Measurements from ENCODE around the gene IPO13.
A peak's percentile ranks its signal among the peaks of the same experiment; 100 is the strongest.

IPO13 gene

DNA sequence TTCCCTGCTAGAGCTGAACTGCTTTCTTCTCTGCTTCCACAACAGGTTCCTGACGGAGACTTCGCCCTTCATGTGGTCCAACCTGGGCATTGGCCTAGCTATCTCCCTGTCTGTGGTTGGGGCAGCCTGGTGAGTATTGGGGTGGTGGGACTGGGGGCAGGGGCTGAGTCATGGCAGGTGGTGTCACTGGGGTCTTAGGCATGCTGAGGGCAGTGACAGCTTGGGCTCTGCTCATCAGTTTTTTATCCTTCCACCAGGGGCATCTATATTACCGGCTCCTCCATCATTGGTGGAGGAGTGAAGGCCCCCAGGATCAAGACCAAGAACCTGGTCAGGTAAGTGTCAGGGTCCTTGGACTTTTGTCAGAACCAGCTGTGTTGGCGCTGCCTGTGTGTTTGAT lies 29.3 kb downstream of the IPO13 start:
- no peak for DNase-seq

DNA sequence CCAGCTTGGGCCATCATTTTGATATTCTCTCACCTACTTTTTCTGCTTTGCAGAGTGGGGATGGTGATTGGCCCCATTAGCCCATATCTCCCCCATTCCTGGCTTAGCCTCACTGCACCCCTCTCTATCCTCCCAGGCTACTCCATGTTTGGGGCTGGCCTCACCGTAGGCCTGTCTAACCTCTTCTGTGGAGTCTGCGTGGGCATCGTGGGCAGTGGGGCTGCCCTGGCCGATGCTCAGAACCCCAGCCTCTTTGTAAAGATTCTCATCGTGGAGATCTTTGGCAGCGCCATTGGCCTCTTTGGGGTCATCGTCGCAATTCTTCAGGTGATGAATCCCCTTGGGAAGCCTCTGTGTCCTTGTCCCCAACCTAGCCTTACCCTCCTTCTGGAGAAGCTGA lies 30.1 kb downstream of the IPO13 start:
- no peak for DNase-seq

GRCh38 chr1:43977376-43978263 lies 30.9 kb downstream of the IPO13 start:
- DNase-seq: no peak

DNA sequence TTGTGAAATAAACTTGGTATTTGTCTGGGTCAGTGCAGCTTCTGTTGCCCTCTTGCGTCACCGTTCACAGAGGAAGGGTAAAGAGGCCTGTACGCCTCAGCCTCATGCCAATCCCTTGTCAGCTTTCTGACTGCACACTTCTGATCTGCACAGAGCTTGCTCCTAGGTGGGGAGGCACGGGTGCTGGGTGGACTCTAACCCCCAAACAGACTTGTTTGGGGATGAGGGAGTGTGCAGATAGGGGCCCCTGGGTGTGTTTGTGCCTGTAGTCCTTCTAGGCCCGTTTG lies 31.5 kb downstream of the IPO13 start:
- DNase-seq: peak; percentile 21

GRCh38 chr1:43978551-43979260 lies 32.0 kb downstream of the IPO13 start, which contains the start of gene B4GALT2:
Gene B4GALT2, plus strand, starts transcription at chr1:43979210. Its CDS starts 1,951 bp downstream, at chr1:43981161.
- peak in 1 of 2 experiments; percentile 9 for DNase-seq

DNA sequence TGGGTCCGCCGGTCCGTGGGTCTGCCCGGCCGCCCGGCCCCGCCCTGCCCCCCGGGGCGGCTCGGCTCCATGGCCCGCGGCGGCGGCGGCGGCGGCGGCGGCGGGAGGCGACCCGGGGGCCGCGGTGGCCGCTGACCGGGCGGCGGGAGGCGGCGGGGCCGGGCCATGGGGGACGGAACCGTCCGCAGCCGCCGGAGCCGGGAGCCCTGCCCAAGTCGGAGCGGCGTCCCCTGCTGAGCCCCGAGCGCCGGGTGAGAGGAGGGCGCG lies 32.4 kb downstream of the IPO13 start:
- no peak for DNase-seq

DNA sequence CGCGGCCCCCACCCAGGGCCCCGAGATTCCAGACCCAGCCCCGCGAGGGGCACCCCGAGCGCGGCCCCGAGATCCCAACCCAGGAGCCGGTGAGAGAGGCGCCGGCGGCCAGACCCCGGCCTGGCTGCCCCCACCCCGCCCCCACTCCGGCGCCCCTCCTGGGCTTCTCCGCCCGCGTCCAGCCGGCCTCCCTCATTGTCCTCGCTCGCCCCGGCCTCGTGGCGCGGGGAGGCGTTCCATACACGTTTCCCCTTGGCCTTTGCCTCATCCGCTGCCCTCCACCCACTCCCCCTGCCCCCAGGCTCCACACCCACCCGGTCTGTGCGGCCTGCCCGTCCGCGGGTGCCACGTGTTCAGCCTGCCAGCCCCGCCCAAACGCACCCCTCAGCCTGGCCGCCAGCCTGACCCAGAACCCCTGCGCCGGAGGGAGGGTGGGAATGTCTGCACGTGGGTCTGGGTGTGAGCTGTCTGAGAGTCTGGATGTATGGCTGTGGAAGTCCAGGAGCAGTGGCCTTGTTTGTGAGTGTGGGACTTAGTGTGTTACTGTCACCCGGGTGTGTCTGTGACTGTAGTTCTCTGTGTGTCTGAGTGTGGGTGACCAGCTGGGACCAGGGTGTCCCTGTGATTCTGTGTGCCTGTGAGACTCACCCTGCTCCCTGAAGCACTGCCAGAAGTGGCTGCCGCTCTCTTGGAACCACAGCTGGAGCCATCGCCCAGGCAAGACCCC lies 32.9 kb downstream of the IPO13 start:
- DNase-seq: peak in 1 of 2 experiments; percentile 30

GRCh38 chr1:43980255-43981134 lies 33.7 kb downstream of the IPO13 start:
- peak in 1 of 2 experiments; percentile 4 for DNase-seq

DNA sequence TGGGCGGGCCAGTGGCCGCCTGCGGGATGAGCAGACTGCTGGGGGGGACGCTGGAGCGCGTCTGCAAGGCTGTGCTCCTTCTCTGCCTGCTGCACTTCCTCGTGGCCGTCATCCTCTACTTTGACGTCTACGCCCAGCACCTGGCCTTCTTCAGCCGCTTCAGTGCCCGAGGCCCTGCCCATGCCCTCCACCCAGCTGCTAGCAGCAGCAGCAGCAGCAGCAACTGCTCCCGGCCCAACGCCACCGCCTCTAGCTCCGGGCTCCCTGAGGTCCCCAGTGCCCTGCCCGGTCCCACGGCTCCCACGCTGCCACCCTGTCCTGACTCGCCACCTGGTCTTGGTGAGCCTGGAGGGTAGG lies 34.4 kb downstream of the IPO13 start:
- no peak for DNase-seq

- DNase-seq: no peak
Measured at GRCh38 chr1:43981636-43982035, 34.9 kb downstream of the IPO13 start.

DNA sequence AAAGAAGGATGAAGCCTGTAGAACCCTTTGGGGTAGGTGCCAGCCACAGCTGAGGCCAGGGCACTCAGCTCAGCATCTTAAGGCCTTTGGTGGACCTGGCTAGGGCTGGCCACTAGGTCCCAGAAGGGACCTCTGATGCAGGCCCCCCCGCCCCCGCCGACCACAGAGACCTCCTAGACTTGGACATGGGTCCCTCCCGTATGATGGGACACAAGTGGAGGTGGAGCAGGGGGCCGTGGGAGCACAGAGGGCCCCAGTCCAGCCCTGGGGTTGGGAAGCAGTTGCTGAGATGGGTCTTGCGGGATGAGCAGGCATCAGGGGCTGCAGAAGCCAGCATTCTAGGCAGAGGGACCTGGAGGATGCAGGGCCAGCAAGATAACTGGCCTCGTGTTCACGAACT lies 35.5 kb downstream of the IPO13 start:
- no peak for DNase-seq

DNA sequence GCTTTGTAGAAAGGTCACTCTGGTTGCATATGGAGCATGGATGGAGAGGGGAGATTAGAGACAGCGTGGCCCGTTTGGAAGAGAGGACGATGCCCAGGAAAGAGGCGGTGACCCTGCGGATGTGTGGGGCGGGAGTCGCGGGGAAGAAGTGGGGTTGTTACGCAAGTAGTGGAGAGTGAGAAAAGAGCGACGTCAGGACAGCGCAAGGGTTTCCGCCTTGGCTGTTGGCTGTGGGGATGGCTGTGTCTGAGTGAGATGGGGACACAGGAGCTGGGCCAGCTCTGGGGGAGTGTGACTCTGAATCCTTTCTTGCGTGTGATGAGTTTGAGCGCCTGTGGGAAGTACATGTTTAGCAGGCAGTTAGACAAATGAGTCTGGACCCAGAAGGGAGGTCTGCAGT lies 36.1 kb downstream of the IPO13 start:
- no peak for DNase-seq

- no peak for DNase-seq
Measured at GRCh38 chr1:43983253-43983899, 36.6 kb downstream of the IPO13 start.

DNA sequence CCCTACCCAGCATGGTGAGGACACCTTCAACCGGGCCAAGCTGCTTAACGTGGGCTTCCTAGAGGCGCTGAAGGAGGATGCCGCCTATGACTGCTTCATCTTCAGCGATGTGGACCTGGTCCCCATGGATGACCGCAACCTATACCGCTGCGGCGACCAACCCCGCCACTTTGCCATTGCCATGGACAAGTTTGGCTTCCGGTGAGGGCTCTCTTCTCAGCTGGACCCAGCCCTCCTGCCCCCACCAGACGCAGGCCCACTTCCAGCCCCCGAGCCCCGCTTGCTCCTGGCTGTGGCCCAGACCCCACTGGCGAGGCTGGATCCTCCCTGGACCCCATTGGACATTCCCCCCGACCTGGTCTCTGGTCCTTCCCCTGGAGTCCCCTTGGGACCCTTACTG lies 38.1 kb downstream of the IPO13 start:
- DNase-seq: no peak

GRCh38 chr1:43985984-43986595 lies 39.3 kb downstream of the IPO13 start:
- DNase-seq: no peak

GRCh38 chr1:43986712-43987111 lies 40.0 kb downstream of the IPO13 start:
- DNase-seq: no peak

GRCh38 chr1:43987159-43987902 lies 40.6 kb downstream of the IPO13 start:
- DNase-seq: no peak

GRCh38 chr1:43990271-43991199 lies 43.8 kb downstream of the IPO13 start:
- peak in 1 of 2 experiments; percentile 40 for DNase-seq

- peak in 1 of 2 experiments; percentile 40 for DNase-seq
Measured at GRCh38 chr1:43991200-43991475, 44.4 kb downstream of the IPO13 start.
